OCI-LY1 (cell line): Measurements from ENCODE around the gene PPP1R12B.
"Not testable (repeated sequence)": the region's sequence is repeated elsewhere in the genome, so short reads cannot be mapped to it uniquely, and the experiment has no call there.

ENCODE experiments used
- H2AFZ ChIP-seq: fragments of 200-600 bp; sonication (generic), shearing (Covaris generic); 2 replicates; pipeline ENCODE4 v1.6.0; 2014; ENCODE audit warnings: antibody characterized with exemption, mild to moderate bottlenecking, low read length
- H3F3A ChIP-seq: fragments of 200-600 bp; sonication (generic), shearing (Covaris generic); 2 replicates; pipeline ENCODE4 v1.6.0; 2014; ENCODE audit warnings: mild to moderate bottlenecking, antibody characterized with exemption, low read length, moderate library complexity; ENCODE audit not compliant: insufficient read depth
- H3K27ac ChIP-seq: fragments of 200-600 bp; sonication (generic); 2 replicates; pipeline ENCODE4 v1.5.1; 2014; ENCODE audit warnings: low read length, mixed run types, mild to moderate bottlenecking, low read depth; ENCODE audit not compliant: poor library complexity, severe bottlenecking
- H3K27me3 ChIP-seq: fragments of 200-600 bp; sonication (generic); 2 replicates; pipeline ENCODE4 v1.6.0; 2014; ENCODE audit warnings: antibody characterized with exemption, mild to moderate bottlenecking, low read length, moderate library complexity; ENCODE audit not compliant: insufficient read depth
- H3K36me3 ChIP-seq: fragments of 200-600 bp; sonication (generic); 2 replicates; pipeline ENCODE4 v1.6.1; 2014; ENCODE audit warnings: mild to moderate bottlenecking, antibody characterized with exemption, low read length, moderate library complexity, mixed read lengths; ENCODE audit not compliant: insufficient read depth
- H3K4me1 ChIP-seq: fragments of 200-600 bp; sonication (generic); 2 replicates; pipeline ENCODE4 v1.5.1; 2014; ENCODE audit warnings: mild to moderate bottlenecking, low read length, moderate library complexity; ENCODE audit not compliant: insufficient read depth, severe bottlenecking
- H3K4me2 ChIP-seq: fragments of 200-600 bp; sonication (generic), shearing (Covaris generic); 2 replicates; pipeline ENCODE4 v1.6.1; 2014; ENCODE audit warnings: low read length
- H3K4me3 ChIP-seq: fragments of 200-600 bp; sonication (generic); 2 replicates; pipeline ENCODE4 v1.5.1; 2014; ENCODE audit warnings: low read length, low read depth, mild to moderate bottlenecking, mixed read lengths; ENCODE audit not compliant: poor library complexity, severe bottlenecking
- H3K79me2 ChIP-seq: fragments of 200-600 bp; shearing (Covaris generic); 2 replicates; pipeline ENCODE4 v1.6.1; 2016; ENCODE audit warnings: mixed run types, low read length, mixed read lengths; ENCODE audit not compliant: insufficient read depth
- H3K9ac ChIP-seq: fragments of 200-600 bp; sonication (generic), shearing (Covaris generic); 2 replicates; pipeline ENCODE4 v1.6.1; 2014; ENCODE audit warnings: mild to moderate bottlenecking, low read length, mixed read lengths
- H3K9me2 ChIP-seq: fragments of 200-600 bp; sonication (generic), shearing (Covaris generic); 2 replicates; pipeline ENCODE4 v1.6.1; 2014; ENCODE audit warnings: low read depth, mild to moderate bottlenecking, low read length, mixed read lengths
- H3K9me3 ChIP-seq: fragments of 200-600 bp; shearing (Covaris generic); 2 replicates; pipeline ENCODE4 v1.6.1; 2014; ENCODE audit warnings: low read length, mixed read lengths
- H4K20me1 ChIP-seq: fragments of 200-600 bp; sonication (generic), shearing (Covaris generic); 2 replicates; pipeline ENCODE4 v1.6.0; 2016; ENCODE audit warnings: mild to moderate bottlenecking, low read length; ENCODE audit not compliant: insufficient read depth
- EZH2 ChIP-seq: fragments of 200-600 bp; sonication (generic), shearing (Covaris generic); IDR thresholded peaks from 2 replicates; pipeline ENCODE4 v1.8.0; 2017; ENCODE audit warnings: borderline replicate concordance, mixed run types, mild to moderate bottlenecking, antibody characterized with exemption, low read length, moderate library complexity, mixed read lengths
- TF ChIP-seq, protein P1 (sequence below): fragments of 200-600 bp; sonication (generic), shearing (Covaris generic); IDR thresholded peaks from 2 replicates; pipeline ENCODE4 v1.5.1; 2017; ENCODE audit warnings: mild to moderate bottlenecking, antibody characterized with exemption, low read length, moderate library complexity, mixed read lengths

The PPP1R12B gene

DNA sequence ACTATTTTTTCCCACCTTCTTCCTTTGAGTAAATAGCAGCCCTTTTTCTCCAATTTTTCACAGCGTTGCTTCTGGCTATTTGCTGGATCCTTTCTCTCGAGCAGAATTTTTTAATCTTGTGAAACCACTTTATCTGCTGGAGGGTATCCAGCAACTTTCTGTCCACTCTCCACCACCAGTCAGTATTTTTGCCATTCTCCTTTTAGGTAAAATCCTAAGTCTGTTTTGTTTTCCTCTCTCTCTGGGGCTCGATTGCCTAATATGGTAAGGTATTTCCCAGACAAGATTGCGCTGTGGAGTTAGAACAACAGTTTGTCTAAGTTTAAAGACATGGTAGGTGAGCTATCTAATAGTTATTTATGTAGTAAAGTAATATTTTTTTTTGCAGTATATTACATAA is 156.9 kb downstream of the PPP1R12B start:
- Histone ChIP-seq H3F3A (no peaks in the 10 kb centered on the region), H3K9ac (no peak overlapping the region), H3K9me3 (no peaks in the 10 kb centered on the region), H3K4me3 (no peak overlapping the region), H3K4me2 (no peak overlapping the region), H3K36me3 (peaks cover 5% of the 10 kb centered on the region; the same call in 1 of the 2 replicates), H3K79me2 (no peaks in the 10 kb centered on the region), H3K27me3 (no peaks in the 10 kb centered on the region), H3K9me2 (no peaks in the 10 kb centered on the region), H3K4me1 (no peaks in the 10 kb centered on the region), H4K20me1 (no peaks in the 10 kb centered on the region), H2AFZ (no peak overlapping the region), H3K27ac (no peak overlapping the region)
- TF ChIP-seq, protein P1, sequence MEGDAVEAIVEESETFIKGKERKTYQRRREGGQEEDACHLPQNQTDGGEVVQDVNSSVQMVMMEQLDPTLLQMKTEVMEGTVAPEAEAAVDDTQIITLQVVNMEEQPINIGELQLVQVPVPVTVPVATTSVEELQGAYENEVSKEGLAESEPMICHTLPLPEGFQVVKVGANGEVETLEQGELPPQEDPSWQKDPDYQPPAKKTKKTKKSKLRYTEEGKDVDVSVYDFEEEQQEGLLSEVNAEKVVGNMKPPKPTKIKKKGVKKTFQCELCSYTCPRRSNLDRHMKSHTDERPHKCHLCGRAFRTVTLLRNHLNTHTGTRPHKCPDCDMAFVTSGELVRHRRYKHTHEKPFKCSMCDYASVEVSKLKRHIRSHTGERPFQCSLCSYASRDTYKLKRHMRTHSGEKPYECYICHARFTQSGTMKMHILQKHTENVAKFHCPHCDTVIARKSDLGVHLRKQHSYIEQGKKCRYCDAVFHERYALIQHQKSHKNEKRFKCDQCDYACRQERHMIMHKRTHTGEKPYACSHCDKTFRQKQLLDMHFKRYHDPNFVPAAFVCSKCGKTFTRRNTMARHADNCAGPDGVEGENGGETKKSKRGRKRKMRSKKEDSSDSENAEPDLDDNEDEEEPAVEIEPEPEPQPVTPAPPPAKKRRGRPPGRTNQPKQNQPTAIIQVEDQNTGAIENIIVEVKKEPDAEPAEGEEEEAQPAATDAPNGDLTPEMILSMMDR, result no peak
- no peak for TF ChIP-seq EZH2

DNA sequence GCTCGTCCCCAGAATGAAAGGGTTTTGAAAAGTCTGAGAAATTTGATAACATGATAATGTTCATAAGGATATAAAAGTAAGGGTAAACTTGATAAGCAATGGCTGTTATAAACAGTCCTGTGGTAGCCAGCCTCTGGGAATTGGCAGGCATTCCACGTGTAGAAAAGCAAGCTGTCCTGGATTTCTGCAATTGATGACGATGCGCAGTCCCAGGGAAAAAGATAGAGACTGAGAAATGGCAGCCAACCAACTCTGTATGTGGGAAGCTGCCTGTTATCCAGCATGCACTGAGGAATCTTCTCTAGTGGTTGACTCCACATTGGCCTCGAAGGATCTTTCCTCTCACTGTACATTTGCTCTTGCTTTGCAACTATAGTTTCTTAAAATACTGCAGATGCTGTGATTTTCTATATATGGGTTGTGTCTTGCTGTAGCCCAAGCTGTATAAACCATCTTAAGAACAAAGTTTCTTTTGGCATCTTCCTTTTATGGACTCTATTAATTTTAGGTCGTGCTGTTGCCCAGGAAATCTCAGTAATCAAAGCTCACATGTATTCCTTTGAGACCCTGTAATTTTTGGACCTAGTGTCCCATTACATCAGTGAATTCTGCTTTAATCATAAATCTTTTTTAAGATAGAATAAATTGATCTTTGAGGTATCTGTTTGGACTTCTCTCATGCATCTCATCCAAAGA is 157.5 kb downstream of the PPP1R12B start:
- H3K27ac ChIP-seq, H3K4me1 ChIP-seq, H4K20me1 ChIP-seq, H3K79me2 ChIP-seq, H3K9me2 ChIP-seq, H3K9ac ChIP-seq, H3K27me3 ChIP-seq, H3K4me2 ChIP-seq, H3K36me3 ChIP-seq, H3K4me3 ChIP-seq, H3K9me3 ChIP-seq, H2AFZ ChIP-seq, H3F3A ChIP-seq: not testable (repeated sequence)

DNA sequence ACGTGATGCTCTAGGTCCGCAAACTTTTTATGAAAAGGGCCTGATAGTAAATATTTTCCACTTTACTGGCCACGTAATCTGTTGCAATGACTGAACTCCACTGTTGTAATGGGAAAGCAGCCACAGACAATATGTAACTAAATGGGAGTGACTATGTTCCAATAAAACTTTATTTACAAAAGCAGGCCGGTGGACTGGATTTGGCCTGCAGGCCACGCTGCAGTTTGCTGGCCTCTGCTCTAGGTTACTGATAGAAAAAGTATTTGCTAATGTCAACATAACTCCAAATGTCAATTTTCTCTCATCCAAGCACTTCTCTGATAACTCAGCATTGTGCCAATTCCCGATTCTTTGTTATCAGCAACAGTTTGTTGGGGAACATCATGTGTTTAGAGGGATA is 160.4 kb downstream of the PPP1R12B start:
- not testable (repeated sequence) for H3K27ac ChIP-seq, H3K4me1 ChIP-seq, H3K36me3 ChIP-seq, H3K4me2 ChIP-seq, H4K20me1 ChIP-seq, H3K9me2 ChIP-seq, H3K4me3 ChIP-seq, H3K9ac ChIP-seq, H3F3A ChIP-seq, H3K27me3 ChIP-seq, H3K9me3 ChIP-seq, H2AFZ ChIP-seq, H3K79me2 ChIP-seq

DNA sequence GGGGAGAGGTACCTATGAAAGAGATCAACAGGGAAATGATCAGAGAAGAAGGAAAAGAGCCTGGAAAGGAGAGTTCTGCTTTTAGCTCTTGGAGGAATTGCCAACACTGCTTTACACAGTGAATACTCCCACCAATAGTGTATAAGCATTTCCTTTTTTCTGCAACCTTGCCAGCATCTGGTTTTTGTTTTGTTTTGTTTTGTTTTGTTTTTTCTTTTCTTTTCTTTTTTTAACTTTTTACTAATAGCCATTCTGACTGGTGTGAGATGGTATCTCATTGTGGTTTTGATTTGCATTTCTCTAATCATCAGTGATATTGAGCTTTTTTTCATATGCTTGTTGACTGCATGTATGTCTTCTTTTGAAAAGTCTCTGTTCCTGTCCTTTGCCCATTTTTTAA is 165.4 kb downstream of the PPP1R12B start:
- H3K36me3 ChIP-seq, H3K27me3 ChIP-seq, H3K4me3 ChIP-seq, H3K27ac ChIP-seq, H3K4me1 ChIP-seq, H3K9me3 ChIP-seq, H3K9ac ChIP-seq, H3K4me2 ChIP-seq, H3K9me2 ChIP-seq, H2AFZ ChIP-seq, H3K79me2 ChIP-seq, H4K20me1 ChIP-seq, H3F3A ChIP-seq: not testable (repeated sequence)

DNA sequence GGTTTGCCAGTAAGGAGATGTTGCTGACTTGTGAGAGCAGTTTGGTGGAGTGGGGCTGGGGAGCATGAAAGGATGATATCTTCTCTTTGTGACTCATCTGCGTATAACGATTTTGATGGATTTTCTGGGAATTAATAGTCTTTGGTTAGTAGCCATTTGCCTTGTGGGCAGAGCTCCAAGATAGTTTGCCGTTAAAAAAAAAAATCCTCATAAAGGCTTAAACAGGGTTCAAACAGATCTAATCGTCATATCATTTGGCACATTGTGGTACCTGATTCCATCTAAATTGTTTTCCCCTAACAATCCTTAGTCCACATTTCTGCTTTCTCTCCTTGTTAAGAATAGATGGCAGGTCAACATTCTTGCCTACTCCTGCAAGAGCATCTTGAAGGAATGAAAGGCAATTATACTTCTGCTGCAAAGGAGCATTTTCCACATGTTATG is 168.0 kb downstream of the PPP1R12B start:
- Histone ChIP-seq H3K36me3 (no peaks in the 10 kb centered on the region), H3K9ac (no peak overlapping the region), H3K27me3 (no peaks in the 10 kb centered on the region), H3K9me3 (no peaks in the 10 kb centered on the region), H3K27ac (no peak overlapping the region), H2AFZ (no peak overlapping the region), H3K9me2 (no peaks in the 10 kb centered on the region), H3K4me2 (no peak overlapping the region), H3K4me1 (no peaks in the 10 kb centered on the region), H4K20me1 (no peaks in the 10 kb centered on the region), H3K79me2 (no peaks in the 10 kb centered on the region), H3F3A (no peaks in the 10 kb centered on the region), H3K4me3 (no peak overlapping the region)
- no peak for TF ChIP-seq EZH2
- TF ChIP-seq, protein P1, result no peak

DNA sequence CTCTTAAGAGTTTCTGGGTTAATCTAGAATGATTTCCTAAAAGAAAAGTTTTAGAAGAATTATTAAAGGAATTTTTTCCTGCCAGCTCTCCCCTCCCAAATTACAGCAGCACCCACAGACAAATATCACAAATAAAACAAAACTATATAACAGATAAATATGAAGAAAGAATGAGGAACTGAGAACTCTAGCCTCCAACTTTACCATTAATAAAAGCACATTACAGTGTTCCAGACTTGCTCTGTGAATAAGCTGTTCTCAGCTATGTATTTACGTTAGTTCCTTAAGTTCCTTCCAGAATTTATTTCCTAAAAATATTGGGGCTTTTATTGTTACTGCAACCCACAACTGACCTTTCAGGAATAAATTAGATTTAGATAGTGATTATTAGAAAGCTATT is 168.6 kb downstream of the PPP1R12B start:
- not testable (repeated sequence) for H2AFZ ChIP-seq, H3K9ac ChIP-seq, H3K4me3 ChIP-seq, H3K27ac ChIP-seq, H4K20me1 ChIP-seq, H3K9me2 ChIP-seq, H3K36me3 ChIP-seq, H3K4me2 ChIP-seq, H3F3A ChIP-seq, H3K27me3 ChIP-seq, H3K79me2 ChIP-seq, H3K4me1 ChIP-seq, H3K9me3 ChIP-seq
